Amygdala (tissue), 56 donors: Measurements from ENCODE around the gene NAV3.

Source experiments
- DNase-seq, 56 donors: peaks; one replicate each; lab custom pipeline; 2025; lab: John Stamatoyannopoulos, UW

NAV3 gene

DNA sequence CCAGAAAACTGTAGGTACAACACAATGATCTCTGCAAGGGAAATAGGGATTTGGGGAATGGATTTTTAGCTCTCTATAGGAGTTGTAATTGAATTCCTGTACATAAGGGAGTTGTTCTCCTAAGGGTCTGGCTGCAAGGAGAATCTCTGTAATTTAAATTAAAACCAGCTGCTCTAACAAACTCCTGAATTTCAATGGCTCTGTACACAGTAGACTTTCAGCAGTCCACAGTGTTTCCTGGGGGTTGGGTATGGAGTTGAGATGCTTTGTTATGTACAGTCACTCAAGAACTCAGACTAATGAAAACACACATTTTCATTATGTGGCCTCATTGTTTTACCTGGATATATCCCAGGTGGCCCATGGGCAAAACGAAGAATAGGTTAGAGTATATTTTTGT lies 93.2 kb downstream of the NAV3 start:
- no peak for DNase-seq

DNA sequence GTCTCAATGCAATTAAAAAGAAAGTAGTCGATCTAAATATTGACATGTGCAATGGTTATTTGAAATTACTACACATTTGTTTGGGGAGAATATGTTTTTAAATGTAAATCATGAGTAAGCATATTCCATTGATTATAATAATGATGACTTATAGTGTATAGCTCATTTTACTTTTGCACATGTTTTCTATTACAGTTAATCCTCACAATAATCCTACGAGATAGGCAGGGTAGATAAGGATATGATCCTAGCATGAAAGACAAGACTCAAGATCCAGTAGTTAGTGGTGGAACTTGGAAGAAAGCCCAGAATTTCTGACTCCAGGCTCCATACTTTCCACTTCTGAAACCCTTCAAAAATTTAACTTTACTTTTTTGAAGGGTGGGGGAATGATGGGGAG lies 94.0 kb downstream of the NAV3 start:
- no peak for DNase-seq

DNA sequence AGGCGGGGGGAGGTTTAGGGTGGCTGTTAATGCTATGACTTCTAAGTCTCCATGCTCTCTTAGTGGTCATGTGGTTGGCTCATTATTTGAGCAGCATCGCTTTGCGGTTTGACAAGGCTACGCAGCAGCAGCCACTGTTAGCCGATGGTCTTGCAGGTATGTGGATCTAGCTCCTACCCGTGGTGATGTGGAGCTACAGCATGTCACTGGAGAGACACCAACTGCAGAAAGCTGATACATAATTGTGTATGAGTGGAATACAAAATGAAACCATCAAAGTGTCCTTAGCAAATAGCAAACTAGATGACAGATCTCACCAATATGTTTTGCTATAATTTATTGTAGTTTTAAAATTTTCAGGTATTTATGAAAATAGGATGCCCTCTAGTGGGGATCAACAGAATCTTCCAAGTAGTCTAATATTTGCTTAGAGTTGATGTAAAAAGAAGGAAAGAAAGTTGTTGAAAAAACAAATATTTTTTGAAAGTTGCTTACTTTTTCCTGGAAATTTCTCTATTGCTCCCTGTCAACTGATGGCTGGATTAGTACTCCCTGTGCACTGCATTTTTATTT lies 94.9 kb downstream of the NAV3 start:
- peak in 54 of 56 donors; percentile 3 to 83 (median 48) for DNase-seq

DNA sequence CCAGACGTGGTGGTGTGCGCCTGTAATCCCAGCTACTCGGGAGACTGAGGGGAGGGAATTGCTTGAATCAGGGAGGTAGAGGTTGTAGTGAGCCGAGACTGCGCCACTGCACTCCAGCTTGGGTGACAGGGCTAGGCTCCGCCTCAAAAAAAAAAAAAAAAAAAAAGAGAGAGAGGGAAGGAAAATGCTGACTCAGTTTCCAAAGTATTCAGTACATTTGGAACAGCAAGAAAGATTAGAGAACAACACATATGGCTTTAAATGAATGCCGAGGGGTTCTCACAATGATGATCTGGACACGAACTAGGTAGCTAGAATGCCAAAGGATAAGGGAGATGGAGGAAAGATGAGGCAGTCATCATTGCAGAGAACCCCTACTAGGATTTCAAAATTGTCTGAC lies 97.4 kb downstream of the NAV3 start:
- DNase-seq = no peak

DNA sequence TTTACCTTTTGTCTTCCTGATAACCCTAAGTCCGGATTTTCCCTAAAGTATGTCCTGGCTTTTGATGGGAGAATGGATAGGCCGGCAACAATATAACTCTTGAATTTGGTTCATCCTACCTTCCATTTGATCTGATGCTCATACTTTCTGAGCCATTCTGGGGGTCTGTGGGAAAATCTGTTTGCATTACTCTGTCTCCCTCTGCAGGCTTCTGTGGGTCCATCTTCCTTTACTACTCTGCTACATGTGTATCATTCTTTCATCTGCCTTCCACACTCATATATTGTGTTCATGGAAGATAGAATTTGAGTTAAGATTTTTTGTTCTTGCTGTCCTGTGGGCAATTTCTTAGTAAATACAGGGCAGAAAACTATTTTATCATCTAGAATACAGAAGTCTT lies 101.5 kb downstream of the NAV3 start:
- no peak for DNase-seq

DNA sequence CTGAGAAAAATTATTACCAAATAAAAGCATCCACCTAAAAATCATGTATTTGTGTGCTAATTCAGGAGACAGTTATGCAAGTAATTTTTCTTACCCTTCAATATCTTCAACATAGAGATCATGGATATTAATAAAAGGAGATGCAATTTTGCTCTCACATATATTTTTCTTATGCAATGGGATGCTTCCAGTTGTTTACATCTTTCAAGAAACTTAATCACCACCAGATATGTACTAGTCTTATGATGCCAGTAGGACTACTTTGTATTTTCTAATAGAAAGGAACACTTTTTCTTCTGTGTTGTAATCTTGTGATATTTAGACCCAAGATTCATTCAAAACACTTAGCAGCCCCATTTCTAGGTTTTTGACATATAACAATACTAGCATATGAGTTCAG lies 107.6 kb downstream of the NAV3 start:
- DNase-seq = no peak

DNA sequence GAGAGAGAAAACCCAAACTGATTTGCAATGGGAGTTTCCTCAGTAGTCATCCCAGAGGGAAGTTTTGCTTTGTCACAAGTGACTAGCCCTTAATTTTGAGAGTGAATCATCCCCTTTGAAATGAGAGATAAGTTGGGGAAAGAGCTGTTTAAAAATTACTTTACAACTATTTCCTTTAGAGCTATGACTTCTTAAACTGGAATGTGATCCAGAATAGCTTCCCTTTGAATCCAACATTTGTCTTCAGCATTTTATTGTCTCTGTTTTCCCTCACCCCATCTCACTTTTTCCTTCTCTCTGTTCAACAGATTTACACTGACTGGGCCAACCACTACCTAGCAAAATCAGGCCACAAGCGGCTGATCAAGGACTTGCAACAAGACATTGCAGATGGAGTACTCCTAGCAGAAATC lies 109.3 kb downstream of the NAV3 start:
- no peak for DNase-seq

DNA sequence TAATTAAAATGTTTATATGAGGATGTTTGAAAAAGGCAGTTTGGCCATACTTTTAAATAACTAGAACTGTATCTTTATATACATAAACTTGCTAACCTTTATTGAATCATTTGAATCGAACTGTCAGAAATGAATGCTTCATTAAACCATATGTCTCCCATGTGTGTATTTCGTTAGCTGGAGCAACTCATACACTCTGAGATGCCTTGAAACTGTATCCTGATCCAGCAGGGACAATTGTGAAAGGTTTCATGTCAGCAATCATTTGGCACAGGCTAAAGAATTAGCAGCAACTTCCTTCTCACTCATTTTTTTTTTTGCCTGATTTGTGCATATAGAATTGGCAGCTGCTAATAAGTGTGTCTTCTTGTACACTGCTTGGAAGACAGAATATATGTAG lies 109.9 kb downstream of the NAV3 start:
- DNase-seq = no peak

DNA sequence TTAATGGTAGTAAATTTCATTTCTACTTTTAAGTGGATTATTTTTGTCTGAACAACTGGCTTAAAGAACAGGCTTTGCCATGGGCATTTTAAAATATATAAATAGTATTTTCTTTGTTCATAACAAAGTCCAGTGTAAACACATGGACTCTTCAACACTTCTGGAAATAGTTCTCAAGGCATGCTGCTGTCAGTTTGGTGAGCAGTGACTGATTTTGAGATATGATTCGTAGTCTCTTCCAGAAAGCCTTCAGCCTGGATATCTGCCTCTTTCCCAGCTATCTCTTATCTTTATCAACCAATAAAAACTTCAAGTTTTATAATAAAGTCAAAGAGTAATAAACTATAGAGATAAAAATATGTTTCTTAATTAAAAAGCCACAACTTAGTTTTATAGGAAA lies 110.7 kb downstream of the NAV3 start:
- no peak for DNase-seq

DNA sequence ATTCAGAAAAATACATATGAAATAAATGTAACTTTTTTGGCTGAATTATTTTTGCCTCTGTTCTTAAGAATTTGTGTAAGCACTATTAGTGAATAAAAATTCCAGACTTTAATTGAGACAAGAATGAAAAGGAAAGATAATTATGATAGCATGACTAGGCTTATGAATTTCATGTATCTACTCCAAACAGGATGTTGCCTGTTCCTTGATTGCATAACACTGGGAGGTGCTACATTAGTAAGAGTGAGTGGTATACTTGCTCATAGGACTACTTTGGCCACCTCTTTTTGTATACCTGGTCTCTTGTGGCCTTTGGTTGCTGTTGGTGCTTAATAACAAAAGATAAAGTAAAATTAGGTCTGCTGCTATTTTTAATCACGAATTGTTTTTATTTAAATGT lies 112.8 kb downstream of the NAV3 start:
- no peak for DNase-seq

DNA sequence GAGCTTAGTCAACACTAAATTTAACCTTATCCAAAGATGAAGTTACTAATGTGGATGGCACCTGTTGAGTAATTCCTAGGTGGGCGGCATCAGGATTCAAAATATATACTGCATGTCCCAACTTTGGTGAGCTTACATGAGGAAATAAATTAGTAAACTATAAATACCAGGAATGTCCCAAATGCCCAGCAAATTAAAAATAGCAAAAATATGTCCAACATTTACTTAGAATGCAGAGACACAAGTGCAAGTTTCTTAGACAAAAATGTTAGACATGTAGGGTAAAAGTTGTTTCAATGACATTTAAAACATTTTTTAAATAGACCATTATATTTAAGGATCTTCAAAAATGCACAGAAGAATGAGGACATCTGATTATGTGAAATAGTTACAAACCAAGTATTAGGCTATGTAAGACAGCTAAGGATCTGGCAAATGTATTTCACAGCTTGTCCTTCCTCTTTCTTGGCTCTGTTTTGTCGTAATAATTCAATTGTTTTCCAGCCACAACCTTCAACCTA lies 115.9 kb downstream of the NAV3 start:
- DNase-seq = no peak

DNA sequence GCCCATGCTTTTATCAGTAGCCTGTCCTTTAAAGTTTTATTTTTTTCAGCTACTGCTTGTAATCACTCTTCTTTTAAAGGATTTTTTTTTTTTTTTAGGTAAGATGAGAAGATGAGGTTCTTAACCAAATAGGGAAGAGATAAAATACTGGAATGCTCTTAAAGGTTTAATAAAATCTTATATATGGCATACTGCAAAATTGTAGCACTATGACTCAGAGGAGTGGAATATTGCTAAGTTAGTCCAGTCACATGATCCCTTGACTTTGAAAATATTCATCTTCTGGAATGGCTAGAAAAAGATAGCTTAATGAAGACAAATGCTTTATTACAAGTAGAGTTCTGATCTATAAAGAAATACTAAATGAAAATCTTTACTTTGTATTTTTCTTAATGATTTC lies 116.6 kb downstream of the NAV3 start:
- no peak for DNase-seq

DNA sequence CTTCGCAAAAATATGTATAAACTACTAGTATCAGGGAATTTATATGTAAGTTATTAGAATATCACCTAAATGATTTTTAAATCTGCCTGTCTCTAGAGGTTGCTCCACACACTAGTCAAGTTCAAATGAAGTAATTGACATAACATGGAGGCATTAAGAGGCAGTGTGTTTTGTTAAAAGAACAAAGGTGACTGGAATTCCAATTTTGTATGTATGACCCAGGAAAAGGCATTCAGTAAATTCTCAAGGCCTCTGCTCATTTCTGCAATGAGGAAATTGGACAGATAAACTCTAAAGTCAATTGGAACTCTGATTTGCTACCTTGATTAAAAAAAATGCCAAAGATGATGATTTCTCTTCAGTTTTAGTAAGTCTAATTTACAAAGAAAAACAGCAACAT lies 117.1 kb downstream of the NAV3 start:
- DNase-seq = no peak

DNA sequence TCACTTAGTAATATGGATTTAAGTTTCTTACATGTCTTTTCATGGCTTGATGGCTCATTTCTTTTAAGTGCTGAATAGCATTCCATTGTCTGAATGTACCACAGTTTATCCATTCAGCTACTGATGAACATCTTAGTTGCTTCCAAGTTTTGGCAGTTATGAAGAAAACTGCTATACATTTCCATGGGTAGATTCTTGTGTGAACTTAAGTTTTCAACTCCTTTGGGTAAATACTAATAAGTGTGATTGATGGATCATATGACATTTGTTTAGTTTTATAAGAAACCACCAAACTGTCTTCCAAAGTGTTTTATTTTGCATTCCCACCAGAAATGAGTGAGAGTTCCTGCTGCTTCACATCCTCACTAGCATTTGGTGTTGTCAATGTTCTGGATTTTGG lies 119.2 kb downstream of the NAV3 start:
- no peak for DNase-seq

DNA sequence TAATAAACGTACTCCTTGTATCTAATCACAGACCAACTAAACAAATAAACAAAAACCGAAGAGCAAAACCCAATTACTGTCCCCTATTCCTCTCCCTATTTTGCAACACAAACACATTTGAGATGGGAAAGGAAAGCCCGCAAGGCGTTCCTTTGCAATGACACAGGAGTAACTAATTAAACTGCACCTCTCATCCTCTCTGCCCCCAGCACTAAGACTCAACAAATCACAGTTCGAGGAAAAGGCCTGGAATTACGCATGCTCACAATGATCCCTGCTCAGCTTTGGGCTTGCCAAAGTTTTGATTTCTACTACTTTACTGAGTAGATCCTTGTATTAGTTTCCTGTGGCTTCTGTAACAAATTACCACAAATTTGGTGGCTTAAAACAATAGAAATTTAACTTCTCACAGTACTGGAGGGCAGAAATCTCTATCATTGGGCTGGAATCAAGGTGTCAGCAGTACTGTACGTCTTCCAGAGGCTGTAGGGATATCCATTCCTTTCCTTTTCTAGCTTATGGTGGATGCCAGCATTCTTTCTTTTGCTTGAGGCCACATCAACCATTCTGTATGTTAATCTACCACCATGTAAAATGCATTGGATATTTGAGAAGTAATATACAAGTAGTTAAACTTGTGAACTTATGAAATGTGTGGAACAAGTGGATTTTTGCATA lies 123.0 kb downstream of the NAV3 start:
- no peak for DNase-seq

DNA sequence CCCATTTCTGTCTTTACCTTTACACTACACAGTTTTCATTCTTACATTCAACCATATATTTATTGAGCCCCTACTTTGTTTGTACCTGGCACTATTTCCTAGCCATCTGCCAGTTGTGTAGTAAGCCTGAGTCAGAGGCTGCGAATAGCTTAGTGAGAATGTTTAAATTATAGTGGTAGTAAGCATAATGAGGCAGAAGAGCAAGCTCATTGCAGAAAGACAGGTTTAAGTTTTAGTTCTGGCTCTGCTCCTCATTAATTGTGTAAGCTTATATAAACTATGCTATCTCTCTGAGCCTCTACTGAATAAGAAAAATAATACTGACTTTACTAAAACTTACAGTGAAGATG lies 123.5 kb downstream of the NAV3 start:
- DNase-seq = no peak

DNA sequence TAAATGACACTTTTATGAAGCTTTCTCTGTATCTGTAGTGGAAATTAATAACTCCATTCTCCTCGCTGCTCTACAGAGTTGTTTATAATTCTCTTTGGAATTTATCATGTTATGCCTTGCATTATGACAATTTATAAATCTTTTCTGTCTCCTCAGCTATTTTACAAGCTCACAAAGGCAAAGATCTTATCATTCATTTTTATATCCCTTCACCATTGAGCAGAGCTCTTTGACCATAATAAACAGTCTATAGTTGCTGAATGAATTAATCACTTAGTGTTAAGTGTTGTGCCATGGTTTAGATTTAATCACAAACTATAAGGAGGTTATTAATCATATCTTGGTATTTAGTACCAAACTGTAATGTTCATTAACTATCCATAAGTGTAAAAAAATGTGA lies 126.4 kb downstream of the NAV3 start:
- no peak for DNase-seq

DNA sequence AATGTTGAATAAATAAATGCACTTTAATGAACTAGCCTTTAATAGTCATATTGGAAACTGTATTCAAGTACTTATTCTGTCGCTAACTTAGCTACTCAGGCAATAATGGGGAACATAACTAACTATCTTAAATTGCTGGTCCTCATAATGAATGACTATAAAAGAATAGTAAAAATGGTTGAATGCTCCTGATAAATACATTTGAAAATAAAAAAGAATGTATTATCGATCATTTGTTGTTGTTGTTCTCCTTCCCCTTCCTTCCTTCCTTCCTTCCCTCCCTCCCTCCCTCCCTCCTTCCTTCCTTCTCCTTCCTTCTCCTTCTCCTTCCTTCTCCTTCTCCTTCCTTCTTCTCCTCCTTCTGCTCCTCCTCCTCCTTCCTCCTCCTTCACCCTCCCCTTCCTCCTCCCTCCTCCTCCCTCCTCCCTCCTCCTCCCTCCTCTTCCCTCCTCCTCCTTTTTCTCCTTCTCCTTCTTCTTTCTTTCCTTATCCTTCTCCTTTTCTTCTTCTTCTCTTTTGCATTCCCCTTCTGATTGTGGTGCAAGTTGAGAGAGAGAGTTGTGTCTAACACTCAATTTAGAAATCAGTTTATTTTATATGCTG lies 133.0 kb downstream of the NAV3 start:
- DNase-seq = no peak

DNA sequence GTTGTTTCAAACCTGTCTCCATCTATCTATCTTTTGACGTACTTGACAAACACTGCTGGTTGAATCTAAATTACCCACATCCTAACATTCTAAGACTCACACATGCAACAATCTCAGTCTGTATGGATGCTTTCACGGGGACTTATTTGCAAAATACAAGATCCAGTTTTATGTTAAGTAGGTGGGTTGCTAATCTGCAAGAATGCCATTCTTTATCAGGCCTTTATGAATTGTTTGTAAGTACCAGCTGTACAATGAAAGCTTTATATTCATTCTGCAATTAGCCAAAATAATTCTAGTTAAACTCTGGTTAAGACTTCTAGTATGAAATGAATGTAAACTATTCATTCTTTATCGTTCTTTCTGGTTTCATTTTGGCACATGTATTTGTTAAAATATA lies 135.1 kb downstream of the NAV3 start:
- no peak for DNase-seq

DNA sequence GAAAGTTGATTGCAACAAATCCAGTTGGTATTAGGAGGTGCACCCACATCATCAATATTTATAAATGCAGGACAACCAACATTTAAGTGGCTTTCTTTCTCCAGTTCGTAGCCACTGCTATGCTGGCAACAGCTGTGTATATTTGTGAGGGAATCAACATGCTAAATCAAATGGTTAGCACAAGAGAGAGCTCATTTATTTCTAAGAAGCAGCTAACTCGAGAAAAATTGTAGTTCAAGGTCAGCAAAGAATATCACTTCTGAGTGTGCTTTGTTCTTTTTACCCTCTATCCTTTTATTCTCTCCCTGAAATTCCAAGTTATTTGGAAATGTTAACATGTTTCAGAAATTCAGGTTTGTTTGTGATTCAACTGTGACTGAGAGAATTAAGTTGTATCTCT lies 137.3 kb downstream of the NAV3 start:
- no peak for DNase-seq

DNA sequence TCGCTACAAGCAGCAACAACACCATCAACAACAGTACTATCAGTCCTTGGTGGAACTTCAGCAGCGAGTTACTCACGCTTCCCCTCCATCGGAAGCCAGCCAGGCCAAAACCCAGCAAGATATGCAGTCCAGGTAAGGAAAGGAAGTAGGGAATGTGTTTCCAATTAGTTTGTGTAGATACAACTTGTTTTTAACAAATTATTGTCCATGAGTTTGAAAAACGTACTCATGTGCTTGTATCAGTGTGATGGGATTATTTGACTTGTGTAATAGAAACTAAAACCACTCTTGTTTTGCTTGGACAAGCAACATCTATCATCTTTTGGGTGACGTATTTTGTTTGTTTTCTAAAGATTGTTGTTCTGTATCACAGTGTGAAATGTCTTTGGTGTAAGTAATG lies 137.9 kb downstream of the NAV3 start:
- peak in 3 of 56 donors; percentile 1 to 31 (median 13) for DNase-seq

DNA sequence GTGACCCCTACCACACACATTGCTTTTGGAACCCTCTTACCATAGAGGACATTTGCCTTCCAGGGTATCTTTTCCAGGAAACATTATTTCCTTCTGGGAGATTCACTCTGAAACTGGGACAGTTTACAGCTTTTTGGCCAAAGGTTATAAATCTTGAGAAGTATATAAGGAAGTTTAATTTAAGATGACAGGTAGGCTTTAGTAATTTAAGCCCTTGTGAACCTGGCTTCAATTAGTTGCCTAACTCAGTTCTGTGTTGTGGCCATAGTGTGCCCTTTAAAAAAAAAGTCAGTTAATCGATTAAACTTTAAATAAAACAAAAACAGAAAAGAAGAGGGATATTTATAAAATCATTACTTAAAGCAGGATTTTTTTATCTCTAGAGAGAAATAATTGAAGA lies 142.9 kb downstream of the NAV3 start:
- DNase-seq = no peak
